Measurements from ENCODE around the gene CDR2L. TPM values are rescaled to one million over a fixed set of nuclear protein-coding genes. Genes with fewer than 3 reads are reported as not detected.
"Not testable (repeated sequence)": the region's sequence is repeated elsewhere in the genome, so short reads cannot be mapped to it uniquely, and the experiment has no call there.

CDR2L gene
- total RNA-seq, 2 experiments from 2014 or later, result 0.59 to 0.94 TPM

- H3K9me3 Mint-ChIP-seq, result peaks cover 2% of the 10 kb centered on the region
- CTCF ChIA-PET, result interaction anchor here (0.9 to 4.4 kb wide), 6 partner anchors 13 to 101 kb away, joined by 3 to 26 read pairs (median 5); partner anchors contain the start of genes MRPL58, OTOP2 and USH1G
- peaks cover 32% of the 10 kb centered on the region for H3K36me3 Mint-ChIP-seq (ENCODE audit: low read depth)
- no peak overlapping the region for H3K27ac Mint-ChIP-seq
- peak; percentile 53 for ATAC-seq
- DNase-seq, result peak; percentile 63
- no peaks in the 10 kb centered on the region for H3K27me3 Mint-ChIP-seq
- TF ChIP-seq, protein P1, sequence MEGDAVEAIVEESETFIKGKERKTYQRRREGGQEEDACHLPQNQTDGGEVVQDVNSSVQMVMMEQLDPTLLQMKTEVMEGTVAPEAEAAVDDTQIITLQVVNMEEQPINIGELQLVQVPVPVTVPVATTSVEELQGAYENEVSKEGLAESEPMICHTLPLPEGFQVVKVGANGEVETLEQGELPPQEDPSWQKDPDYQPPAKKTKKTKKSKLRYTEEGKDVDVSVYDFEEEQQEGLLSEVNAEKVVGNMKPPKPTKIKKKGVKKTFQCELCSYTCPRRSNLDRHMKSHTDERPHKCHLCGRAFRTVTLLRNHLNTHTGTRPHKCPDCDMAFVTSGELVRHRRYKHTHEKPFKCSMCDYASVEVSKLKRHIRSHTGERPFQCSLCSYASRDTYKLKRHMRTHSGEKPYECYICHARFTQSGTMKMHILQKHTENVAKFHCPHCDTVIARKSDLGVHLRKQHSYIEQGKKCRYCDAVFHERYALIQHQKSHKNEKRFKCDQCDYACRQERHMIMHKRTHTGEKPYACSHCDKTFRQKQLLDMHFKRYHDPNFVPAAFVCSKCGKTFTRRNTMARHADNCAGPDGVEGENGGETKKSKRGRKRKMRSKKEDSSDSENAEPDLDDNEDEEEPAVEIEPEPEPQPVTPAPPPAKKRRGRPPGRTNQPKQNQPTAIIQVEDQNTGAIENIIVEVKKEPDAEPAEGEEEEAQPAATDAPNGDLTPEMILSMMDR (IDR thresholded peaks at IDR 0.05), result no peak
- POLR2A ChIA-PET, result interaction anchor here (1.1 kb wide), 1 partner anchor 10 kb away, joined by 3 read pairs; no protein-coding TSS in a partner anchor
- H3K4me1 Mint-ChIP-seq (ENCODE audit: low read depth), result peaks cover 13% of the 10 kb centered on the region
- intact Hi-C loops (cut with micrococcal nuclease), result no loop called here
- no peak overlapping the region for H3K4me3 Mint-ChIP-seq
Observed at GRCh38 chr17:75024686-75025397, 37.4 kb downstream of the CDR2L start.

DNA sequence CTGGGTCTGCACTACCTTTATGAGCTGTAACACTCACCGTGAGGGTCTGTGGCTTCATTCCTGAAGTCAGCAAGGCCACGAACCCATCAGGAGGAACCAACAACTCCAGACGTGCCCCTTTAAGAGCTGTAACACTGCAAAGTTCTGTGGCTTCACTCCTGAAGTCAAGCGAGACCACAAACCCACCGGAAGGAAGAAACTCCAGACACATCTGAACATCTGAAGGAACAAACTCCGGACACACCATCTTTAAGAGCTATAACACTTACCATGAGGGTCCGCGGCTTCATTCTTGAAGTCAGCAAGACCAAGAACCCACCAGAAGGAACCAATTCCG is 37.9 kb downstream of the CDR2L start:
- H3K4me3 Mint-ChIP-seq; H3K27me3 Mint-ChIP-seq; H3K27ac Mint-ChIP-seq; H3K9me3 Mint-ChIP-seq; DNase-seq; intact Hi-C loops (cut with micrococcal nuclease): not testable (repeated sequence)
- ATAC-seq, result peak; percentile 20
- H3K36me3 Mint-ChIP-seq (ENCODE audit: low read depth), result peaks cover 32% of the 10 kb centered on the region
- peaks cover 13% of the 10 kb centered on the region for H3K4me1 Mint-ChIP-seq (ENCODE audit: low read depth)
- ChIA-PET CTCF (interaction anchor here (0.9 to 4.4 kb wide), 4 partner anchors 14 to 102 kb away, joined by 3 to 26 read pairs (median 6); partner anchors contain the start of genes MRPL58, OTOP2 and USH1G), POLR2A (interaction anchor here (1.1 kb wide), 1 partner anchor 10 kb away, joined by 3 read pairs; no protein-coding TSS in a partner anchor)

GRCh38 chr17:75026650-75027049 is 39.2 kb downstream of the CDR2L start:
- POLR2A ChIA-PET; ATAC-seq; H3K9me3 Mint-ChIP-seq; H3K4me3 Mint-ChIP-seq; H3K27me3 Mint-ChIP-seq; H3K27ac Mint-ChIP-seq; DNase-seq; intact Hi-C loops (cut with micrococcal nuclease): not testable (repeated sequence)
- CTCF ChIA-PET, result interaction anchor here (1.3 to 2.3 kb wide), 2 partner anchors 14 to 65 kb away, joined by 3 to 6 read pairs; partner anchors contain the start of gene MRPL58
- peaks cover 21% of the 10 kb centered on the region for H3K36me3 Mint-ChIP-seq (ENCODE audit: low read depth)
- H3K4me1 Mint-ChIP-seq (ENCODE audit: low read depth), result peaks cover 15% of the 10 kb centered on the region

GRCh38 chr17:75030161-75030560 is 42.7 kb downstream of the CDR2L start:
- Mint-ChIP-seq H3K9me3 (peaks cover 6% of the 10 kb centered on the region), H3K4me3 (no peak overlapping the region), H3K4me1 (ENCODE audit: low read depth) (peaks cover 28% of the 10 kb centered on the region), H3K36me3 (ENCODE audit: low read depth) (peaks cover 5% of the 10 kb centered on the region), H3K27me3 (peaks cover 3% of the 10 kb centered on the region), H3K27ac (no peak overlapping the region)
- intact Hi-C loops (cut with micrococcal nuclease), result no loop called here
- DNase-seq (no peak), ATAC-seq (no peak)
- TF ChIP-seq, protein P1 (IDR thresholded peaks at IDR 0.05), result no peak
- CTCF ChIA-PET, result no interaction called here
- POLR2A ChIA-PET, result no interaction called here

GRCh38 chr17:75031972-75032719 is 44.7 kb downstream of the CDR2L start:
- H3K27ac Mint-ChIP-seq, result peak overlapping the region; percentile 2
- peaks cover 38% of the 10 kb centered on the region for H3K4me1 Mint-ChIP-seq (ENCODE audit: low read depth)
- intact Hi-C loops (cut with micrococcal nuclease), result no loop called here
- H3K9me3 Mint-ChIP-seq, result peaks cover 6% of the 10 kb centered on the region
- POLR2A ChIA-PET, result interaction anchor here (0.9 to 2.3 kb wide), 4 partner anchors 20 to 258 kb away, joined by 3 to 14 read pairs (median 4); partner anchors contain the start of genes ARMC7 and MRPL58
- peak overlapping the region; percentile 96 for H3K4me3 Mint-ChIP-seq
- H3K27me3 Mint-ChIP-seq, result peaks cover 3% of the 10 kb centered on the region
- TF ChIP-seq, protein P1 (IDR thresholded peaks at IDR 0.05), result no peak
- ATAC-seq (peak; percentile 10), DNase-seq (peak; percentile 77)
- CTCF ChIA-PET, result interaction anchor here (1.1 to 2.2 kb wide), 7 partner anchors 19 to 82 kb away, joined by 3 to 11 read pairs (median 8); partner anchors contain the start of gene SLC16A5
- H3K36me3 Mint-ChIP-seq (ENCODE audit: low read depth), result peaks cover 2% of the 10 kb centered on the region

Data from activated CD8-positive, alpha-beta T cell treated with anti-CD3 and anti-CD28 coated beads for 36 hours (primary cell).